Stimulated activated naive CD4-positive, alpha-beta T cell (primary cell): Measurements from ENCODE around the gene COX7A2L.

ENCODE experiments used
- DNase-seq, 6 experiments: peaks; one replicate each; lab custom pipeline; 2025; lab: John Stamatoyannopoulos, UW

Gene COX7A2L

DNA sequence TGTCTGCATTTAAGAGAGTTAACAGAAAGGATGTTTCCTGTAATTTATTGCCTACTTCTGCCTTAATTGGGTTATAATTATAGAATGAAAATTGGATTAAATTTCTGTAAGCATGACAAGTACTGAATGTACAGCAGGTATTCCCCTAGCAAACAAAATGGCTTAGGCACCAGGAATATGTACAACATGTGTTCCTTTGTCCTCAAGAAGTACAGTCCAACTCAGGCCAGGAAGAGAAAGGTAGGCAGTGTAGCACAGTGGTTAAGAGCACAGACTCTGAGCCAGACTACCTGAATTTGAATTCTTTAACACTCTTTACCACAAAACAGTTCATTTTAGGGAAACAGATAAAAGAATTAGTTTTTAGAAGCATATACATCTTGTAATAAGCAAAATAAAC lies 43.1 kb downstream of the COX7A2L start:
- DNase-seq: no peak

DNA sequence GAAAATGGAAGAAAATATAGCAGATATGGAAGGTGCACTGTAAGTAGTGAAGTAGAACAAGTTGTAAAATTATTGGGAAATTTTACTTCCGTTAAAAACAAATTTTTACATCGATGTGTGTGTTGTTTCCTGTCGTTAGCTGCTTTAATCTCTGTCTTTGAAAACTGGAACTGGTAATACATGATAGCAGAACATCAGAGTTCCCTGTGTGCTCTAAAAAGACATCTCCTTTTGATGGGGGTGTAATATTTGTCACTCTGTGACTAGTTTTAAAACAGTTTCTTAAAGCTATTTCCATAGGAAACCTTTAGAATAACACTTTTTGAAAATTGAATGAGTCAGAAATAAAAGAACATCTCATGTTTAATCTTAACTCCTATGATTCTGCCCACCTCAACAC lies 43.5 kb downstream of the COX7A2L start:
- peak in 1 of 6 experiments; percentile 25 for DNase-seq

DNA sequence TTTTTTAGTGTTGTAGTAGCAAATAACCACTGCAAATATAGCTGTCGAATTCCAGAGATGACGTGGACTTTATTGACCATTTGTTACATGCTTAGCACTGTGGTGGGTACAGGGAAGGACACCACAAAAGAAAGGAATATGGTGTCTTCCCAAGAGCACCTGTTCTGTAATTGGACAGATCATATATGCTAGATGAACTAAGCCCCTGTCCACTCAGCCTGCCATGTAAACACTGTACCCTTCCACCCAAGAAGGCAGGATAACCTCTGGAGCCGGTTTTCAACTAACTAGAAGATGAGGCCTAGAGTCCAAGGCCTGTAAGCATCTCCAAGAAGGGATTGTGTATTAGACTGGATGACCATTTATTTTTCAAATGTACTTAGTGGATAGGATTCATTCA lies 44.1 kb downstream of the COX7A2L start:
- no peak for DNase-seq

DNA sequence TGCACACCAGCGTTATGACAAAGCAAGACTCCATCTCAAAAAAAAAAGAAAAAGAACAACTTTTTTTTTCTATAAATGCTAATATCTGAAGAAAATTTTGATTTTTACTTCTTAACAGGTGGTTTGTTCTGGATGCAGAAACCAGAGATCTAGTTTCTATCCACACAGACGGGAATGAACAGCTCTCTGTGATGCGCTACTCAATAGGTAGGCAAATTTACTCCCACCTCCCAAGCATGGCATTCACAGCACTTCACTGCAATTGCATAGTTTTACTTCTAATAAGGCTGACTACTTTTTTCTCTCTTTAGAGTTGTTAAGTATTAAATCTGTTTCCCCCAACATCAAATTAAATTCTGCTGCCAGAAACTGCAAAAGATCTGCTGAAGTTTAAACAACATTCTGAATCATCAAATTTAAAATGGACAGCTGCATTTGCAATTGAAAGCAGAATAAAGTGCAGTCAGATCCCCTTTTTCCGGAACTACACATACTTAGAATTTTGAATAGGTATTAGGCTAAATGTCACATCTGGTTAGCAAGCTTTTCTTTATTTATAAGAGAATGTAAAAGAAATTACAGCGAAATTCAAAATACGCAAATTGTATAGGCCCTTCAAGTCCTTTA lies 45.1 kb downstream of the COX7A2L start:
- no peak for DNase-seq

DNA sequence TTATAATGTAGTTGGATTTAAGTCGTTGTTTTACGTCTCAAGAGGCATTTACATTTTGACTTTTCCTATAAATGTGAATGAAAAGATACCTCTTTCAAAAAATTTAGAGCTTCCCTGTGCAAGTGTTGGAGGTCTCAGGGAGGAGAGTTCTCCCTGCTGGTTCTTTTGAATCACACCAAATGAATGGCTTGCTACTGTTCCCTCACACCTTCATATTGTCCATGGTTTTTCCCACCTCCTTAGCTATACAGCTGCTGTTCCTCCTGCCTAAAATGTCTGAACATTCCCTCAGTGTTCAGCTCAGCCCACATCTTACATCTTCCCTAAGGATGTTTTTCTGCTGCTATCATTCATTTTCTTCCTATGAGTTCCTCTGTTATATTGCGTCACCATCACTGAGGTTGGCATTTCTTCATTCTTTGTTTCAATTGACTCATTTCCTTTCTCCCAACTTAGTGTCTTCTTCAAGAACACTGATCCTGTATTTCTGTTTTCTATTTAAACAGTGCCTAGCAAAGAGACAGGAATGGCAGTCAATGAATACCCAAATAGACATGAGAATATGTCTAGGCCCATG lies 46.0 kb downstream of the COX7A2L start:
- DNase-seq: no peak

DNA sequence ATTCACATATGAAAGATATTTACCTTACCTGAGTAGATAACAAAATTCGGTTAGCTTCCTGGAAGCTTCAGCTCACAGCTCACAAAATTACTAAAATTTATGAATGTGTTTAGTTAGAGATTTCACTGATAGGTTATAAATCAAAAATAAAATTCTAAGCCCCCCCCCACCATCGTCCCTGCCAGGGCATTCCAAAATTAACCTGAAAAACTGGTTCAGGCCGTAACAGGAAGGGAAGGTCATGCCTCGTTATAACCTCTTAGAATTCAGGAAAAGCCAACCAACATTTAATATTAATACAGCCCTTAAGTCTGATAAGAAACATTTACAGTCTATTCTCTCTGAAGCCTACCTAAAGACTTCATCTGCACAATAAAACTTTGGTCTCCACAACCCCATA lies 48.9 kb downstream of the COX7A2L start:
- DNase-seq: no peak

DNA sequence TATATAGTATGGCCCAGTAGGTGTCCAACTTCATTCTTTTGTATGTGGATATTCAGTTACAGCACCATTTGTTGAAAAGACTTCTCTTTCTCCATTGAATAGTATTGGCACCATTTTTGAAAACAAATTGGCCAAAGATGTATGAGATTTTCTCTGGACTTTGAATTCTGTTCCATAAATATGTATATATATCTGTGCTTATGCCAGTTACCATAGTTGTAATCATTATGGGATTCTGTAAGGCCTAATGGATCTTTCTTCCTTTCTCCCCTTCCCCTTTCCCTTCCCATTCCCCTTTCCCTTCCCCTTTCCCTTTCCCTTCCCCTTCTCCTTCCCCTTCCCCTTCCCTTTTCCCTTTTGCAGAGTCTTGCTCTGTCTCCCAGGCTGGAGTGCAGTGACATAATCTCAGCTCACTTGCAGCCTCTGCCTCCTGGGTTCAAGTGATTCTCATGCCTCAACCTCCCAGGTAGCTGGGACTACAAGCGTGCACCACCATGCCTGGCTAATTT lies 51.0 kb downstream of the COX7A2L start:
- DNase-seq: no peak

DNA sequence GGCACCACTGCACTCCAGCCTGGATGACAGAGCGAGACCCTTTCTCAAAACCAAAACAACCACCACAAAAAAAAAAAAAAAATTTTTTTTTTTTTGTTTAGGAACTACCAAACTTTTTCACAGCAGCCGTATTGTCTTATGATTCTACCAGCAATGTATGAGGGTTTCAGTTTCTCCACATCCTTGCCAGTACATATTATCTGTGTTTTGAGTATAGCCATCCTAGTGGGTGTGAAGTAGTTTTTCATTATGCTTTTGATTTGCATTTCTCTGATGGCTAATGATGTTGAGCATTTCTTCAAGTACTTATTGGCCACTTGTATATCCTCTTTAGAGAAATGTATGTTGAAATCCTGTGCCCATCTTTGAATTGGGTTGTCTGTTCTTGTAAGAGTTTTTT lies 51.7 kb downstream of the COX7A2L start:
- no peak for DNase-seq

DNA sequence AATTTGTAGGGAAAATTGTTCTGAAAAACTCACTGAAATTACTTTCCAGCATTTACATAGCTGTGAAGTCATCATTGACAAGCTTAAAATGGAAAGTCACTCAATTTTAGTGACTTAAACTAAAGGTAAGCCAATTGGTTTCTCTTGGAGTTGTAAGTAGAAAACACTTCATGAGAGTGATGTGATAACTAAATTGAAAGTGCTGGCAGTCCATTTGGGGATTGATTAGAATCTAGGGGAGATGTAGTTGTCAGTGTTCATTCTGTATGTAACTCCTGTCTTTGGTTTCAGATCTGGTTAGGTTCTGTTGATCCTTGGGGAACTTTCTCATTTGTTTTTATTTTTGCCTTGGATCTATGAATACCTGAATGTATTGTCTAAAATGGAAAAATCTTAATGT lies 53.8 kb downstream of the COX7A2L start:
- no peak for DNase-seq

DNA sequence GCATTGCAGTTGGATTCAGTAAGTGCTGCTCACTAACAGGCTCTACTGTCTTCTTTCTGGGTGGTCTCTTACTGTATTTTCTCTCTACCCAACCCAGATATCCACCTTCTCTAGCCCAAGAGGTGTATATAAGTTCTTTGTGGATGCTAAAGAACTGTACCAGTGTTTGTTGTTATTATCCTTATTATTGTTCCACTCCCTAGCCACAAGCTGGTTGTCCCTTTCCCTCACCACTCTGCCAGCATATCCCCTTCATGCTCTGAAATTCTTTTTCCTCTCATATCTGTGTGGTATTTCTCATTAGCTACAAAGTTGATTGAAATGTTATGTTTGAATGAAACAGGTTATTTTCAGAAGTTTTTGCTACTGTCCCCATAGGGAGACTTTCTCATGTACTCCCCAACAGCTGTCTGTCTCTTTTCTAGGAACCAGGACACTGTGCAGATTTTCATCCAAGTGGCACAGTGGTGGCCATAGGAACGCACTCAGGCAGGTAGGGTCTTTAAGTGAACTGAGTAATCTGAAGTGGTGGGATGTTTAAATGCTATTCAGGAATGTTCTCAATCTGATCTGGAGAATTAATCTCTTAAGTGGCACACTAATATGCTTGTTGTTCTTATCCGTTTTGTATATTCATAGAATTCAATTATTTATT lies 56.8 kb downstream of the COX7A2L start:
- no peak for DNase-seq

DNA sequence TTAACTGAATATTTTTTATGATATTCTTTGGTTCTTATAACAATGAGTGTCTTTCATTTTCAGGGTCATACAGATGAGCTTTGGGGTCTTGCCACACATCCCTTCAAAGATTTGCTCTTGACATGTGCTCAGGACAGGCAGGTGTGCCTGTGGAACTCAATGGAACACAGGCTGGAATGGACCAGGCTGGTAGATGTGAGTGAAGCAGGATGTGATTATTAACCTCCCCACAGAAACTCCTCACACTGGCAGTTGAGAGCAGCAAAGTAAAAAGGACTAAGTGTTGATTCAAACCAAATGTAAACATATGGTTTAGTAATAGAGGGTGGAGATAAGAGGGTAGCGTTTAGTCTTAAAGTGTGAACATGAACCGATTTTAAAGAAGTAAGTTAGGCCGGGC lies 57.8 kb downstream of the COX7A2L start:
- DNase-seq: no peak

DNA sequence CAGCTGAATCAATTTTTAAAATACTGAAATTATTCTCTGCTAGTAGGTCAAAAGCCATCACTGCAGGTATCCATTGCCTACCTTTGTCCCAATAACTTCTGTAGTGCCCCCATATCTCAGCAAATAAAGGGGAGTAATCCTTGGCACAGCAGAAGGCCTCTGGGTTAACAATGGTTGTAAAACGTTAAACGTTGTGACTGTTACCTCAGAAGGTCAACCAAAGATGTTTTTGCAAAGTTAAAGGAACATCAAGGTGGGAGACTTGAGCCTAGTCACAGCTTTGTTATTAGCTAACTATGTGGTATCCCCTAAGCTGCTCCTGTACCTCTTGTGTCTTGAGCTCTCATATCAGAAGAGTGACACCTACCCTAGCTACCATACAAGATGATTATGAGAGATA lies 60.5 kb downstream of the COX7A2L start:
- no peak for DNase-seq
